AG09309 (cell line): ENCODE measurements around the gene RBM25.
A peak's percentile ranks its signal among the peaks of the same experiment; 100 is the strongest.
"Not testable (repeated sequence)": the region's sequence is repeated elsewhere in the genome, so short reads cannot be mapped to it uniquely, and the experiment has no call there.

Source experiments
- DNase-seq: peaks from one replicate; pipeline ENCODE4 v3.0.0-alpha.2; 2010; ENCODE audit warnings: low read depth
- H3K4me3 ChIP-seq: 2 replicates; pipeline ENCODE4 v1.5.1; 2011; ENCODE audit warnings: mild to moderate bottlenecking, low read depth, low read length, moderate library complexity; ENCODE audit not compliant: control insufficient read depth
- CTCF ChIP-seq: IDR thresholded peaks from 2 replicates; pipeline ENCODE4 v1.5.1; 2011; ENCODE audit warnings: mild to moderate bottlenecking, low read depth, low read length, inconsistent platforms; ENCODE audit not compliant: insufficient read depth, control insufficient read depth; ENCODE audit errors: missing control alignments

RBM25 gene

DNA sequence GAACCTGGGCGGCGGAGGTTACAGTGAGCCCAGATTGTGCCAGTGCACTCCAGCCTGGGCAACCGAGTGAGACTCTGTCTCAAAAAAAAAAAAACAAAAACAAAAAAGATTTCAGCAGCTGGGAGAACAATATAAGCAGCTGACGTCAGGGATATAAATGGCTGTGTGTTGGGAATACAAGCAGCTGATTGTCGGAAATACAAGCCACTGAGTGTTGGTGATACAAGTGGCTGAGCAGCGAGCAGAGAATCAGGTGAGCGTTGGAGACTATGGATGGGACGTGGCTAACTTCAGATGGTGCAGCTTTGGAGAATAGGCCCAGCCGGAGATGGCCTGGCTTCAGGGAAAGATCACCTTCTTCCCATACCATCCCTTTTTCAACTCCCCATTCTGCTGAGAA, 109.9 kb downstream of the RBM25 start:
- no peak for TF ChIP-seq CTCF
- no peak for DNase-seq
- H3K4me3 ChIP-seq: no peak overlapping the region

DNA sequence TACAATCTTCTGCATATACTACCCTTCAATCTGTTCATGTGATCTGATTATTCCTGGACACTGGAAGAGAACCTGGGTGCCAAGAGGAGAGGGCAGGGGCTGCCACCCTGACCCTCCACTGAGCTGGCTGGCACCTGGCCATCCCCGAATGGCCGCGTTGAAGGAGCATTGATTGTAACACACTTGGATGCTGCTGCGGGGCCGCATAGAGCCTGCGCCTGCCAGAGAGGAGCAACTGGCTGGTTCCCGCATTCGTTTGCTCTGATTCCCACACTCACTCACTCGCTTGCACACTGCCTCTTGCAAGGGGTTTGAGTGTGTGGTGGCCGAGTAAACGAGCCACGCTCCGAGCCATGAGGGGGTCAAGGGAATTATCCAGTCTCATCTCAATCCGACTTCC, 110.4 kb downstream of the RBM25 start:
- no peak overlapping the region for H3K4me3 ChIP-seq
- DNase-seq: no peak
- no peak for TF ChIP-seq CTCF

GRCh38 chr14:73169855-73170254, 111.5 kb downstream of the RBM25 start:
- DNase-seq, H3K4me3 ChIP-seq: not testable (repeated sequence)

DNA sequence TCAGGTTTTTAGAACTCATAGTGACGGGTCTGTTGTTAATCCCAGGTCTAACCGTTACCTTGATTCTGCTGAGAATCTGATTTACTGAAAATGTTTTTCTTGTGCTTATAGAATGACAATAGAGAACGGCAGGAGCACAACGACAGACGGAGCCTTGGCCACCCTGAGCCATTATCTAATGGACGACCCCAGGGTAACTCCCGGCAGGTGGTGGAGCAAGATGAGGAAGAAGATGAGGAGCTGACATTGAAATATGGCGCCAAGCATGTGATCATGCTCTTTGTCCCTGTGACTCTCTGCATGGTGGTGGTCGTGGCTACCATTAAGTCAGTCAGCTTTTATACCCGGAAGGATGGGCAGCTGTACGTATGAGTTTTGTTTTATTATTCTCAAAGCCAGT, 112.4 kb downstream of the RBM25 start:
- no peak for TF ChIP-seq CTCF
- no peak overlapping the region for H3K4me3 ChIP-seq
- no peak for DNase-seq

- TF ChIP-seq CTCF: no peak
Observed at GRCh38 chr14:73172500-73172899, 114.2 kb downstream of the RBM25 start.

GRCh38 chr14:73173092-73173735, 114.9 kb downstream of the RBM25 start:
- H3K4me3 ChIP-seq: no peak overlapping the region
- peak; percentile 24 for DNase-seq
- TF ChIP-seq CTCF: peak; percentile 55

More at GRCh38 chr14:73172500-73172899, 114.2 kb downstream of the RBM25 start:
- DNase-seq: no peak
- no peak overlapping the region for H3K4me3 ChIP-seq
